DMS114 treated with DMSO at 0.1 percent for 48 hours (cell line): Measurements from ENCODE around the gene LINGO1.

Experiments
- DNase-seq: peaks from one replicate; lab custom pipeline; 2025; ENCODE audit not compliant: unreplicated experiment; lab: John Stamatoyannopoulos, UW

The LINGO1 gene

DNA sequence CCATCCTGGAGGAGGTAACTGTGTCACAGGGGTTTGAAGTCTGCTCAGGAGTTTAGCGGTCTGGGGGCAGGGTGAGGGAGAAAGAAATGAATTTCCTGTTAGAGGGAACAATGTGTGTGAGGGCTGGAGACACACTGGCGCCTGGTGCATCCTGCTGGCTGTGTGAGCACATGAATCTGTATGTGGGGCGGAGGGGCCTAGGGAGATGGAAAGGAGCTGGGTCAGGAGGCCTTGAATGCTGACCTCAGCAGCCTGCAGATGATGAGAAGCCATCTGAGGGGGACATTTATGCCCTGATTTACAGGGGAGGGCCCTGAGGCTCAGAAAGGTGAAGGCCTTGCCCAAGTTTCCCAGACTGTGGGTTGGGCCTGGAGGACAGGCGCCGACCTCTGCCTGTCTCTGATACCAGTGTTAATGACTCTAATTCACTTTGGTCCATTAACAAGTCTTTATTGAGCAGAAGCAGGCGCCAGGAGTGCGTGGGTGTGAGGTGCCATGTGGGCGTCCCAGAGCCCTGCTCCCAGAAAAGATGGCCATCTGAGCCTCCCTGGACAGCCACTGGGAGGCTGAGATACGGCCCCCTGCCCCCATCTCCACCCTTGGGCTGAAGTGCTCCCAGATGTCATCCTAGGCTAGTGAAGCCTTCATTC, 34.8 kb downstream of the LINGO1 start:
- DNase-seq, result no peak

DNA sequence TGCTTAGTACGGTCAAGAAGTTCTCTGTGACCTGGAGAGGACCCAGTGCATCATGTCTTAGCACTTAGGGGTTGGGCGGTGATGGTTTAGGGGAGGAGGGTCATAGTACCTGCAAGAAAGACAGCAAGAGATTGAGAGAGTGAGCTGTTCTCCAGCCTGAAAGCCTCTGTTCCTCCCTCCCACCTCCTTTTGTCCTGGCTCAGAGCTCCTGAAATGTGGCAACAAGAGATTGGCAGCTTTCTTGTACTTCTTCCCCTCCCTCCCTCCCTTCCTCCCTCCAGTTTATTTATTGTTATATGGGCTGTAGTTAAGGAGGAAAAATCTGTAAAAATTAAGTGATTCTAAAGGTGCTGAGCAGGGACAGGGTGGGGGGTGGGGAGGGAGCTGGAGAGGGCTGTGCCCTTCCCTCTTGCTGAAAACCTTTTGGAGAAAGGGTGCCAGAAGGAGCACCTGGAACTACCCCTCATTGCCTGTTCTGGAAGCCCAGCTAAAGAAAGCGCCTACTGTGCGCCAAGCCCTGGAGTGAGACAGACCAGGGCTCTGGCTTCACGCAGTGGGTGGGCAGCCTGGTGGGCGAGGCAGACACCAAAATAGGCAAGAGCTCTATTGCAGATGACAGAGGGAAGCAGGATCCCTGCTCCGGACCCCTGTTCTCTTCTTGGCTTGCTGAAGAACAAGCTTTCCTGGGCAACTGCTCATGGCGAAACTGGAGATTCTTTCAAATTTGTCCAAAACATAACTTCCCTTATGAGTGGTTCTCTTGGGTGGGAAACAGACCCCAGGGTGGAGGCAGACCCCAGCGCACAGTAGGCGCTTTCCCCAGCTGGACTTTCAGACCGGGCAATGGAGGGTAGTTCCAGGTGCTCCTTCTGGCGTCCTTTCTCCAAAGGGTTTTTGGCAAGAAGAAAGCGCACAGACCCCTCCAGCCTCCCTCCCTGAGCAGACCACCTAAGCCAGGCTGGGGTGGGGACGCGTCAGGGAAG, 35.6 kb downstream of the LINGO1 start:
- no peak for DNase-seq

DNA sequence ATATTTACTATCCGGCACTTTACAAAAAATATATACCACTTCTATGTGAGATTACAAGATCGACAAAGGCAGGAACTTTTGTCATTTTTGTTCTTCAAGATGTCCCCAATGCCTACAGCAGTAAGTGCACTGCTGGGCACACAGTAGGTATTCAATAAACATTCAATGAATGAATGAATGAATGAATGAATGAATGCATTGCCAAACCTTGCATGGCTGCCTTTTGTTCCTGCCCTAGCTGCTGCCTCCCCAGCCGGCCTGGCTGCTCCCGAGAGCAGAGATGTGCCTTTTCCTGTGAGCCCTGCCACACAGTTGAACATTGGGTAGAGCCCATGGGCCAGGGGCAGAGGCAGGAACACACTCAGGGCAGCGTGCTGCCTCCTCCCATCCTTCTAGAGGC, 37.5 kb downstream of the LINGO1 start:
- no peak for DNase-seq

DNA sequence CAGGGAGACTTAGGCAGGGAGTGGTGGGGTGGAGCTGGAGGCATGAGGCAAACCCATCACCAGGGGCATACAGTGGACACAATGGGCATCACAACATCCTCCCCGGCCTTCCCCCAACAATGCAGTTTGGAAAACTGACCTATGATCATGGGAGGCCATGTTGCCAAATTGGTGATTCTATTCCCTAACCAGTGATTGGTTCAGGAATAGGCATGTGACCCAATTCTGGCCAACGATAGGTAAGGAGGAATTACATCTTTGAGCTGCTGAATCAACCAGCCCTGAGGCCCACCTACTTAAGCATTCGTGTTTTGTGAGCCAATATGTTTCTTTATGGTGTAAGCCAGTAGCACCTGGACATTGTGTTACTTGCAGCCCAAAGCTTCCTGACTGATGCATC, 40.0 kb downstream of the LINGO1 start:
- no peak for DNase-seq

DNA sequence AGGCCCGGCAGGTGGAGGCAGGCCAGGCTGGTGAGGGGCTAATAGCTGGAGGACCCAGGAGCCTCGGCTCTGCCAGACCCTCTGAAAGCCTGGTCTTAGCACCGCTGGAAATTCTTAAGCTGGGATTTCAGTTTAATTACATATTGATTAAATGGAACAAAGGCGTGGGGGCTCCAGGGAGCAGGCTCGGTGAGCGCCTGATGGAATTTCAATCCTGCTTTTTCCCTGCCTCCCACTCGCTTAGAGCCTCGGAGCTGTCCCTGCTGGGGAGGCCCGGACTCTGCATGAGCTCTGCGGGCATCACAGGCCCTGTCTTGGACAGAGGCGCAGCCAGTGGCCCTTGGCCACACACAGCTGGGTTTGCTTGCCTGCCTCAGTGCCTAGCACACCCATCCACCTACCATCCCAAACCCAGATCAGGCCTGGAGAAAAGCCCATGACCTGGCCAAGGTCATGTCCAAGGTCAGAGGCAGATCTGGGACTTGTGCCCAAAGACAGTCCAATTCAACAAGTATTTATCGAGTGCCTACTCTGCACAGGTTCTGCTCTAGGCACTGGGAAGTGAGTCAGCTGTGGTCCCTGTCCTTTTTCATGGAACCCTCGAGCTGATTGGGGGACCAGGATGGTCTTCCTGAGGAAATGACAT, 40.6 kb downstream of the LINGO1 start:
- no peak for DNase-seq

DNA sequence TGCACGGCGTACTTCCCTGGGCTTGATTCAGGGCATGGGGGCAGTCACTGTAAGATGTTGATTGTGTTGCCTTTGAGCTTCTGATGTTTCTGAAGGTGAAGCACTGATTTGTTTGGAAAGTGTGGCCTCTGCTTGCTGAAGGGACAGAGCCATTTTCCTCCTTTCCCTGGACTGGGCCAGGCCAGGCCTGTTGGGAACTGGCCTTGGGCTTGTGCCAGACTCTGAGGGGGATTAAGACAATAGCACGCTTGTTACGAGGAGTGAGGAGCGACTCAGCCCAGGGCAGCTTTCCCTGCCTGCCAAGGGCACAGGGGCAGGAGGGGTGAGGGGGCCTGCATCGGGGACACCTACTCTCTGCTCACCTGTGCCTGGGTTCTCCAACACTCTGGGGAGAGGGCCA, 42.9 kb downstream of the LINGO1 start:
- no peak for DNase-seq

DNA sequence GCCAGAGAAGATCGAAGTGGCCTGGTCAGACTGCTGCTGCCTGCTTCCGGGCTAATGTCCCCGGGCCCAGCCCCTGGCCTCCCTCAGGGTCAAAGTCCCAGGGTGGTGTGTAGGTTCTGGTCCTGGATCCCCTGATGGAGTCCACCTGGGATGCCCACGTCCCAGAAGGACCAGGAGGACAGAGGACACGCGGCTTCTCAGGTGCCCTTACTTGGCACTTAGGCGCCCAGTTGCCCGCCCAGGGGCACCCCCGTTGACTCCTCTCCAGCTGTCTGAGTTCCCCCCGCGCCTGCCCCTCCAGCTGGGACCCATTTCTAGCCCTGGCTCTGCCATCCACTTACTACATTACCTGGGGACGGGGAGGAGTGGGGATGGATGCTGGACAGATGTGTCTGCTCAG, 44.6 kb downstream of the LINGO1 start:
- no peak for DNase-seq

DNA sequence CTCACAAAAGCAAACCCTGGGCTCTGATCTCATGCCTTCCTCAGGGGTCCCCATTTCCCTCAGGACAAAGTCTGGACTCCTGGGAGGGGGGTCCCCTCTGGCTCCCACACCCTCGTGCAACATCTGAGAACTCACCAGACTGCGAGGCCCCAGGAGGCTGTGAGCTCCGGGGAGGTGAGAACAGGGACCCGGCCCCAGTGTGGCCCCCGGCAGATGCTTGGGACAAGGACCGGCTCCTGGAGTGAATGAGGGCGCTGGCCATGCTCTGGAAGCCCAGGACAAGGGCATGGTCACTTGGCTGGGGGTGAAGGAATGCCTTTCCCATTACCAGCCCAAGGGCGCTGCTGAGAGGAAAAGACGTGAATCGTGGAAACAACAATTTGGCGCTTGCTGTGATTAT, 48.0 kb downstream of the LINGO1 start:
- no peak for DNase-seq

DNA sequence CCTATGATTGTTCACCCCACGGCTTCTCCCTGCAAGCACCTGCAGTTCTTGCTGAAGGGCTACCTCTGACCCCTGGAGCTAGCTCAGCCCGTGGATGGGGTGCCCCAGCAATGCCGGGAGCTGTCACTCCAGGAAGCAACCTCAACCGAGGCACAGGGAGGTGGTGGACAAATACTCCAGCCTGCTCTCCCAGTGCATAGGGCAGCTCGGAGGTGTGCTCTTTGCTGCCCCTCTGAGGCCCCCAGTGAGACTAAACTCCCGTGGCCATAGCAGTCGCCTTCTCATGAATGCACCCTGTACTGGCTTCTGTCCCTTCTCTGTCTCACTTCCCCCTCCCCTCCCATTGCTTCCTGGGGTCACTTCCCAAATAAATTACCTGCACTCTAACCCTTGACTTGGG, 48.5 kb downstream of the LINGO1 start:
- no peak for DNase-seq

DNA sequence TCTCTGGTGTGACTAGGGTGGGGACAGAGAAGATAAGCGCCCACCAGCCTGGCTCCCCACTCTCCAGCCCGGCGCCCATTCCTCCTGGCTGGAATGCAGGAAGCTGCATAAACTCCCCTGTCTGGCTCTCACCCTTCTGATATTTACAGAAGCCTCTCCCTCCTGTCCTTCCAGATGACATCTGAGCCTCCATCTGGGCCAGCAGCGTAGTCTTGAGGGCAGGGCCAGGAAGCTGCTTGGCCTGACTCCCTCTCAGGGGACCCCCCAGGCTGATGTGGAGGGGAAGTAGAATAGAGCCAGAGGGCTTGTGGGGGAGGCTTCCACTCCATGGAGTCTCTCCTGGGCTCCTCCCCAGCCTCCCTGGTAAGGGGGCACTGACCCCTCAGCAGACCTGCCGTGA, 49.9 kb downstream of the LINGO1 start:
- no peak for DNase-seq

DNA sequence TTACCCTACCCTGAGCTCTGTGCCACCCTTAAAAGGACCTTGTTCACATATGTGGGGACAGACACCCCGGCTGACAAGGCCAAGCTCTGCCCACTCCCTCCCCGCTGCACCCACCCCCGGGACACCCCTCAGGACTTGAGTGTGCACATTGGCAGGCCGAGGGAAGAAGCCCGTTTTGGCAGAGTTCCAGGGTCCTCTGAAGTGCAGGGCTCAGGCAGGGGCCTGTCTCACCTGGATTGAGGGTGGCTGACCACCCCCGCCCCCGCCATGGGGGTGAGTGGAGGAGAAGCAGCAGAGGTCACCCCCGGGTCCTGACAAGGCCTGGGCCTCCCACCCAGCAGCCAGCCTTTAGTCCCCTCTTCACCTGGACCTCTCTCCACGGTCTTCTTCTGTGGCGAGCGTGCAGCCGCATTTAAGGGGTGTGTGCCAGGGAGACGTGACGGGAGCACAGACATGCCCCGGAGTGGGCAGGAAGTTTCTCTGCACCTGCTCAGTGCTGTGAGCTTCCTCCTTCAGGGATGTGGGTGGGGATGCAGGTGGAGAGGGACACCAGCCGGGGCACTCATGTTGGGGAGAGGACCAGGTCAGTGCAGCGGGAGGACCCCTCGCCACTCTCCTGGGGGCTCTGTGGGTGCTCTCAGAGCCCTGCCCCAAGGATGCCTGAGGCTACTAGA, 50.7 kb downstream of the LINGO1 start:
- no peak for DNase-seq

DNA sequence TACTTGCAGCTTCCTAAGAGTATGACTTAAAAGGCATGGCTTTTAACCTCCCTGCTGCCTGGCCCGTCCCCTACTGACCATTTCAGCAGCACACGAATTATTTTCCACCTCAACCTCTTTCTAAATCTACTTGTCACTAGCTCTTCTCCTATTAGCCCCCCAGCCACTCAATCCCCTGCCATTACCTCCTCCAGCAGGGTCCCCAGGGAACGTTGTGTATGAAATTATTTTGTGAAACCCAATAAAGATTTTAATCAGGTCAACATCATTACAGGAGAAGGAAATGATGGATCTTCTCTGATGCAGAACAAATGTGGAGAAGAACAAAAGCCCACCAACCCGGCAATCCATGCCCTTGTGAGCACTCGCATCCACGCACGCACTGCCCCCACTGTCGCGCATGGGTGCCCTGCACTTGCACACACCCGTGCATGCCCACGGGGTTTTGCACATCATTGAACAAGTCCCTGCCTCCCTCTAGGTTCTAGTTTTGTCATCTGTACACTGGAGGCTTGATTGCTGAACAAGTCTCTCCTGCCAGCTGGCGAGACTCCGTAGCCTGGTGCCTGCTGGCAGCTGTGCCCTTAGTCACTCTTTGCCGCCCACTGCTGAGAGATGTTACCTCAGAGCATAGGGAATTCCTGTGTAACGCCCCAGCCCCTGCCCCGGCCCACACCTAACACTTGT, 51.6 kb downstream of the LINGO1 start:
- DNase-seq, result no peak

DNA sequence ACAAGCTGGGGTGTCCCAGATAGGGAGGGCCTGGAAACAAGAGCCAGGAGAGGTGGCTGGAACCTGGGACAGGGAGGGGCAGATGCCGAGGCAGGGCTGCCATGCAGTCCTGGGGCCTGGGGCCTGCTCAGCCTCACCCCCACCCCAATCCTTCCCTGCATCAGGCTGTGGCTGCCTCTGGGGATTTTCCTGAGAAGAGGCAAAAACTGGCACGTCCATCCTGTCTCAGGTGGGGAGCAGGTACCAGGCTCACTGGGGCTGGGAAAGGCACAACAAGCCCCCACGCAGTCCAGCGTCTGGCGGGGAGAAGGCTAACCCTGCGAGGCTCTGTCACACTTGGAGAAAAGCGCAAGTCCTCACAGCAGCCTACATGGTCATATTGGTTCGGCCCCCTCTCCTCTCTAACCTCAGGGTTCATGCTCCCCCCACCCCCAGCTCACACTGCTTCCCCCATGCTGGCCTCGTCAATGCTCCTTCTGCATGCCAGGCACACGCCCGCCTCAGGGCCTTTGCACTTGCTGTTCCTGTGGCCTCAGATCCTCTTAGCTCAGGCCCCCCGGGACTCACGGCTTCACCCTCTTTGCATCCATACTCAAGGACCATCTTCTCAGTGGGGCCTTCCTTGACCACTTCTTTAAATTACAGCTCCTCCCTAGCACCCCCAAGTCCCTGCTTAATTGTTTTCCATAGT, 53.1 kb downstream of the LINGO1 start:
- DNase-seq, result no peak

DNA sequence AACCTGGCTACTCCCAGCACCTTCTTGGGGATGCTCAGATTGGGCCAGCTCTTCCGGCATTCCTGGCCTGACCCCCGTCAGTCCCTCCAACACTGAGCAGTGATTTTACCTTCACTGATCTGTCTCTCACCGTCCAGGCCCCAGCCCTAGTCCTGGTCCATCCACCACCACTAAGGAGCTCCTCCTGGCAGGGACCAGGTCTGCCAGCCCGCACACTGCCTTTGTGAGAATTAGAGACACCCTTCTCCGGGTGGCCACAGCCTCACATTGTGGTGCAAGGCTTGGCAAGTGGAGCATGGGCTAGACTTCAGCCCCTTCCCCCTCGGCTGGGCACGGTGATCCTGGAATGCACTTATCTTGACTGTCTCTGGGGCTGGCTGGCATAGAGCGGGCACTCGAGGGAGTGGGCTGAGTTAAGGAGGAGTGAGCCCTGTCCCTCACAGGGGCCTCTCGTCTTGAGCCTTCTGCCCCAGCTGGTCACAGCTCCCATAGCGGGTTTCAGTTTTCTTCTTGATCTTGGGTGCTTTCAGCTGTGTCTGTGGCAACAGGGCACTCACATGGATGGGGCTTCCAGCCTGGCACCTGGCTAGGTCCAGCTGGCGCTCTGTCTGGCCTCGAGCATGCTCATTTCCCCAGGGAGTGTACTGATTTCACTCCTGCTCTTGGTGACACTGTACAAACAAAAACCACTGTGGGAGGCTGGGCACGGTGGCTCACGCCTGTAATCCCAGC, 53.9 kb downstream of the LINGO1 start:
- no peak for DNase-seq

DNA sequence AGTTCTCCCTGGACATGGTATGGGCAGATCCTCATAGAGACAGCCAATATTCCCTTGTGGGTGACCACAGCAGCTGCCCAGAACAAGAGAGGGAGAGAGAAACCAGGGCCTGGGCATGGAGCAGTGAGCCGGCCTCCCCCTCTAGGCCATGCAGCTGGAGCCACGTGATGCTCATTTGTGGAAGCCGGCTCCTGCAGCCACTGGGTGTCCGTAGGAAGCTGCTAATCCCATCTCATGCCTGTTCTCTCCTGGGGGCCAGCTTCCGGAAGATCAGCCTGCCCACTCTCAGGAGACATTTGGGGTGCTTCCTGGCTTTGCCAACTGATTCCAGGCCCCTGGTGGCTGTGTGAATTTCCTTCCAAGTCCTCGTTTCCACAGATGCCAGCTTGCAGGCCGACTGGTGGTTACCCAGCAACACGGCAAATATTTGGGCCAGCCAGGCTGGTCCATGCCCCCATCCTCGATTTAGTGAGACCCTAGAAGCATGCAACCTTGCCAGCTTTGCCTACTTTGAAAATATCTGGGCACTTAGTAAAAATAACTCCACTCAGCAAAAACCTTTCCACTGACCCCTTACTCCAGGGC, 55.3 kb downstream of the LINGO1 start:
- no peak for DNase-seq

DNA sequence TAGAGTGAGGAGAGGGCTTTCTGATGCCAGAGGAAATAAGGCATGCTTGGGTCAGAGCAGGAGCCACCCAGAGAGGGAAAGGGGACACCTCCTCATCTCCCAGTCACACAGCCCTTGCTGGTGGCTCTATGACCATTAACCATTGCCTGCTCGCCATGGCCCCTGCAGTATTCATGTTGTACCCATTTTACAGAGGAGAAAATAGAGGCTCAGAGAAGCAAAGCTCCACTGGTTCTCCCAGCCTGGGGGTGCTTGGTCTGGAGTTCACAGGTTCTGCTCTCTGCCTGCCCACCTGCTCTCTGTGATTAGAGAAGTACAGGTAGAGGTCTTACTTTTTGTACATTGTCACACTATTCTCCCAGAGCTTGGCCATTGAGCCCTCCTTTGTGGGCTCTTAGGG, 56.2 kb downstream of the LINGO1 start:
- no peak for DNase-seq

DNA sequence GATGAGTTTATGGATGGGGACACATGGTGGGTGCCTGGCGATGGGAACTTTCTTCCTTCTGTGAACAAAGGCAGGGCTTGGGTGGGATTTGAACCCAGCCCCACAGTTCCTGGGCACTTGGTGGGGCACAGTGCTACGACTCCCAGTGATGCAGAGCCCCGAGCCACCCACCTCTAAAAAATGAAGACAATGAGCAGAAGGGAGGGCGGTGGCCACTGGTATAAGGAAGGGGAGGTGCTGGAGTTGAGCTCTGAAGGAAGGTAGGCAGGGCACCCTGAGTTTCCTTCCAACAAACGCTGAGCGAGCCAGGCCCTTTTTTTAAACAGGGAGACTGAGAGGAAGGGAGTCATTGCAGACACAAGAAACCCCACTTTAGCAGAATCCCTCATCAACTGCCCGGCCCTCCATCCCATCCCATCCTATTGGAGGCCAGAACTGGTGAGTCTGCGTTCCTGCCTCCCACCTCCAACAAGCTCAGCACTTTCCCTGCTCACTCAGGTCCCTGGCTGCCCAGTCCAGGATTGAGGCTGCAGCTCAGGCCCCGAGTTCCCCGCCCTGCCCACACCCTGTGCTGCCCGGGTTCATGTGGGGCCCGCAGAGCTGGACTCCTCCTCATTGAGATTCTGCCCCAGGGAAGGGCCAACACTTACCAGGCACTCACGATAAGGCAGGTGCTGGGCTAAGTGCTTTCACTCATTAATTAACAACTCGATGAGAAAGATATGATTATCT, 57.3 kb downstream of the LINGO1 start:
- DNase-seq, result no peak

DNA sequence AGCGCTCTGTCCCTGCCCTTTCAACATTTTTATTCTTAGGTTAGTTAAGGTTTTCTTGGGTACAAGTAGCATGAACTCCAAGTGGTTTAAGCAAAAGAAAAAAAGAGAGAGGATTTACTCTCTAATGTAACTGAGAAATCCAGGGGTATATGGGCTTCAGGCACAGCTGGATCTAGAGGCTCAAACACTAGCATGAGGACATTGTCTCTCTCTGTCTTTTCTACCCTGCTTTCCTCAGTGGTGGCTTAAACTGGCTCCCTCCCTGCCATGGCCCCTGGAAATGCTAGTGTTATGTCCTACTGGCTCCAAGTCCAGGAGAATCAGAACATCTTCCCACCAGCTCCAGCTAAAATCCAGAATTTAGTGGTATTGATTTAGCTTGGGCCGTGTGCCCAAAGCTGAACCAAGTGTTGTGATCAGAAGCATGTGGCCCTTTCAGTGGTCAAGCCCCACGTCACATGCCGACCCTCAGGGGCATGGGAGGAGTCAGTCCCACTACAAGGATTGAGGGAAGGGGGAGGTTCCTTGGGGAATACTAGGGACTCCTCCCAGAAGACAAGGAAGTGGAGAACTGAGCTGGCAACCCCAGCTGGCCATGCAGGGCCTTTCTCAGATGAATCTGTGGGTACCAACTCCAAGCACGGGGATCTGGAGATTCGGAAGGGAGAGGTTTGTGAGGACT, 58.0 kb downstream of the LINGO1 start:
- no peak for DNase-seq
